HEK293 (cell line): ENCODE measurements around the gene KLHL22.

ENCODE experiments used
- CTCF ChIA-PET: fragments of 350-600 bp; formaldehyde crosslinking; extraction: SDS; loops from one replicate; lab custom pipeline; 2021; ENCODE audit warnings: antibody characterized with exemption; lab: Yijun Ruan, JAX
- POLR2A ChIA-PET: fragments of 300-600 bp; formaldehyde crosslinking; extraction: SDS; loops from one replicate; lab custom pipeline; 2020; ENCODE audit warnings: antibody characterized with exemption, inconsistent platforms; lab: Yijun Ruan, JAX
- H3K27ac ChIP-seq: fragments of 200-500 bp; sonication (Bioruptor generic); 2 replicates; pipeline ENCODE4 v1.5.1; 2014; ENCODE audit warnings: low read depth, low read length, control low read depth, inconsistent platforms; ENCODE audit errors: extremely low read depth
- H3K36me3 ChIP-seq, 2 experiments: fragments of 200-500 bp in 1 of 2; sonication (Bioruptor generic) in 1 of 2; 1 replicate in 1 of 2; 2 replicates in 1 of 2; pipeline ENCODE4 v1.5.1; 2014 to 2017; ENCODE audit warnings: inconsistent platforms in 2 of 2, low read length in 2 of 2; ENCODE audit not compliant: control insufficient read depth in 2 of 2, insufficient read depth in 1 of 2
- H3K4me1 ChIP-seq: fragments of 200-500 bp; sonication (Bioruptor generic); 2 replicates; pipeline ENCODE4 v1.5.1; 2014; ENCODE audit warnings: mild to moderate bottlenecking, low read length, inconsistent platforms; ENCODE audit not compliant: control insufficient read depth, insufficient read depth
- H3K4me3 ChIP-seq: 2 replicates; pipeline ENCODE4 v1.5.1; 2011; ENCODE audit warnings: low read depth, mild to moderate bottlenecking, control low read depth, low read length, moderate library complexity
- H3K9me3 ChIP-seq: fragments of 200-500 bp; sonication (Bioruptor generic); 2 replicates; pipeline ENCODE4 v1.5.1; 2014; ENCODE audit warnings: low read depth, low read length, inconsistent platforms; ENCODE audit not compliant: control insufficient read depth, insufficient read depth
- HOXA7 ChIP-seq: sonication (generic); formaldehyde crosslinking; IDR thresholded peaks from 2 replicates; pipeline ENCODE4 v1.8.1; 2022; ENCODE audit warnings: missing genetic modification reagents, borderline replicate concordance
- OVOL3 ChIP-seq: fragments of 450-650 bp; formaldehyde crosslinking; IDR thresholded peaks from 2 replicates; pipeline ENCODE4 v1.5.1; 2016; ENCODE audit warnings: missing biosample characterization, missing genetic modification characterization
- ZBTB21 ChIP-seq: fragments of 450-650 bp; formaldehyde crosslinking; IDR thresholded peaks from 2 replicates; pipeline ENCODE4 v1.5.1; 2017; ENCODE audit warnings: missing biosample characterization, missing genetic modification characterization
- ZBTB48 ChIP-seq: fragments of 450-650 bp; formaldehyde crosslinking; IDR thresholded peaks from 2 replicates; pipeline ENCODE4 v1.5.1; 2016; ENCODE audit warnings: missing biosample characterization, missing genetic modification characterization
- ZNF146 ChIP-seq: fragments of 450-650 bp; formaldehyde crosslinking; IDR thresholded peaks from 2 replicates; pipeline ENCODE4 v1.5.1; 2016; ENCODE audit warnings: missing biosample characterization, missing genetic modification characterization
- ZNF175 ChIP-seq: fragments of 450-650 bp; formaldehyde crosslinking; IDR thresholded peaks from 2 replicates; pipeline ENCODE4 v1.5.1; 2016; ENCODE audit warnings: missing biosample characterization, missing genetic modification characterization
- ZNF184 ChIP-seq: fragments of 450-650 bp; IDR thresholded peaks from 2 replicates; pipeline ENCODE4 v1.5.1; 2018; ENCODE audit warnings: missing biosample characterization, mild to moderate bottlenecking, missing genetic modification characterization
- ZNF214 ChIP-seq: fragments of 450-650 bp; formaldehyde crosslinking; IDR thresholded peaks from 2 replicates; pipeline ENCODE4 v1.5.1; 2017; ENCODE audit warnings: missing biosample characterization, mild to moderate bottlenecking, missing genetic modification characterization, borderline replicate concordance
- ZNF24 ChIP-seq: fragments of 450-650 bp; formaldehyde crosslinking; IDR thresholded peaks from 2 replicates; pipeline ENCODE4 v1.5.1; 2016; ENCODE audit warnings: missing biosample characterization, missing genetic modification characterization
- ZNF248 ChIP-seq: fragments of 450-650 bp; formaldehyde crosslinking; IDR thresholded peaks from 2 replicates; pipeline ENCODE4 v1.5.1; 2017; ENCODE audit warnings: missing biosample characterization, missing genetic modification characterization
- ZNF416 ChIP-seq: fragments of 450-650 bp; formaldehyde crosslinking; IDR thresholded peaks from 2 replicates; pipeline ENCODE4 v1.5.1; 2016; ENCODE audit warnings: missing biosample characterization, missing genetic modification characterization
- ZNF433 ChIP-seq: fragments of 450-650 bp; formaldehyde crosslinking; IDR thresholded peaks from 2 replicates; pipeline ENCODE4 v1.5.1; 2016; ENCODE audit warnings: missing biosample characterization, missing genetic modification characterization, low read depth
- ZNF549 ChIP-seq: fragments of 450-650 bp; IDR thresholded peaks from 2 replicates; pipeline ENCODE4 v1.5.1; 2018; ENCODE audit warnings: missing biosample characterization, missing genetic modification characterization, mild to moderate bottlenecking, inconsistent platforms, moderate library complexity
- ZNF555 ChIP-seq: fragments of 450-650 bp; formaldehyde crosslinking; conservative IDR thresholded peaks from 2 replicates; pipeline ENCODE4 v1.5.1; 2017; ENCODE audit warnings: missing biosample characterization, mild to moderate bottlenecking, missing genetic modification characterization, inconsistent platforms
- ZNF561 ChIP-seq: fragments of 450-650 bp; IDR thresholded peaks from 2 replicates; pipeline ENCODE4 v1.5.1; 2018; ENCODE audit warnings: missing biosample characterization, missing genetic modification characterization, borderline replicate concordance
- ZNF585B ChIP-seq: fragments of 450-650 bp; formaldehyde crosslinking; IDR thresholded peaks from 2 replicates; pipeline ENCODE4 v1.5.1; 2016; ENCODE audit warnings: missing biosample characterization, missing genetic modification characterization
- ZNF621 ChIP-seq: fragments of 450-650 bp; formaldehyde crosslinking; IDR thresholded peaks from 2 replicates; pipeline ENCODE4 v1.5.1; 2017; ENCODE audit warnings: missing biosample characterization, missing genetic modification characterization
- ZNF629 ChIP-seq: fragments of 450-650 bp; formaldehyde crosslinking; IDR thresholded peaks from 2 replicates; pipeline ENCODE4 v1.5.1; 2017; ENCODE audit warnings: missing biosample characterization, missing genetic modification characterization
- ZNF670 ChIP-seq: fragments of 450-650 bp; formaldehyde crosslinking; IDR thresholded peaks from 2 replicates; pipeline ENCODE4 v1.5.1; 2016; ENCODE audit warnings: missing biosample characterization, missing genetic modification characterization, low read depth
- ZNF830 ChIP-seq: fragments of 450-650 bp; IDR thresholded peaks from 2 replicates; pipeline ENCODE4 v1.5.0; 2018; ENCODE audit warnings: missing biosample characterization, missing genetic modification characterization, low read depth, mild to moderate bottlenecking, moderate library complexity
- ZNF837 ChIP-seq: fragments of 450-650 bp; formaldehyde crosslinking; IDR thresholded peaks from 2 replicates; pipeline ENCODE4 v1.5.1; 2016; ENCODE audit warnings: missing biosample characterization, missing genetic modification characterization
- ZSCAN16 ChIP-seq: fragments of 450-650 bp; formaldehyde crosslinking; IDR thresholded peaks from 2 replicates; pipeline ENCODE4 v1.5.1; 2016; ENCODE audit warnings: missing biosample characterization, missing genetic modification characterization
- TF ChIP-seq, protein P1 (sequence below): fragments of 450-650 bp; formaldehyde crosslinking; IDR thresholded peaks from 2 replicates; pipeline ENCODE4 v1.5.1; 2016; ENCODE audit warnings: missing biosample characterization, missing genetic modification characterization
- TF ChIP-seq, protein P2 (sequence below): fragments of 450-650 bp; formaldehyde crosslinking; IDR thresholded peaks from 2 replicates; pipeline ENCODE4 v1.5.1; 2016; ENCODE audit warnings: missing biosample characterization, missing genetic modification characterization

Gene KLHL22

DNA sequence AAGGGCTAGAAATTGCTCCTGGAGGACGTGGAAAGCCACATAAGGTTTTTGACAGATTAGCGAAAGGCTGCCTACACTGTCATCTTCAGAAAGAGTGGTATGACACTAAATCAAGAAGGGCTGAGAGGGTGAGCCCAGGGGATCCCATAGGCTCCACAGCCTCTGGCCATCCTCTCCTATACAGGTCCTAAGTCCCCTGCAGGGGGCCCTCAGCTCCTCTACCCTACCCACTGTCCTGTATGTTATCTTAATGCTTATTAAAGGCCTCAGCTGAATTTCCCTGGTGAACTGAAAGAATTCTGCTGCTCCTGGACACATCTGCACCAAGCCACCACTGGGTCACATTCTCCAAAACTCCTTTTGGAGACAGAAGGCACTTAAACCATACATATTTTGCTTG is 7.9 kb downstream of the KLHL22 start:
- no peaks in the 10 kb centered on the region for H3K9me3 ChIP-seq
- no peak overlapping the region for H3K27ac ChIP-seq
- H3K4me3 ChIP-seq = no peak overlapping the region
- no peaks in the 10 kb centered on the region for H3K4me1 ChIP-seq
- CTCF ChIA-PET = interaction anchor here (0.7 kb wide), 1 partner anchor 583 kb away, joined by 3 read pairs; no protein-coding TSS in a partner anchor
- peaks cover 6 to 69% of the 10 kb centered on the region in 2 experiments; a peak in 2 of 3 replicates for H3K36me3 ChIP-seq
- POLR2A ChIA-PET = no interaction called here
- TF ChIP-seq OVOL3 (tag by site-specific recombination) (no peak), ZNF146 (tag by site-specific recombination) (no peak), HOXA7 (CRISPR knock-in tag) (no peak), ZNF416 (tag by site-specific recombination) (no peak), ZNF549 (tag by site-specific recombination) (no peak), ZNF837 (tag by site-specific recombination) (no peak), ZNF248 (tag by site-specific recombination) (no peak), ZNF555 (no peak)

- TF ChIP-seq ZBTB21 (tag by site-specific recombination) = no peak
- no peak for TF ChIP-seq ZNF433 (tag by site-specific recombination)
- TF ChIP-seq, protein P1, sequence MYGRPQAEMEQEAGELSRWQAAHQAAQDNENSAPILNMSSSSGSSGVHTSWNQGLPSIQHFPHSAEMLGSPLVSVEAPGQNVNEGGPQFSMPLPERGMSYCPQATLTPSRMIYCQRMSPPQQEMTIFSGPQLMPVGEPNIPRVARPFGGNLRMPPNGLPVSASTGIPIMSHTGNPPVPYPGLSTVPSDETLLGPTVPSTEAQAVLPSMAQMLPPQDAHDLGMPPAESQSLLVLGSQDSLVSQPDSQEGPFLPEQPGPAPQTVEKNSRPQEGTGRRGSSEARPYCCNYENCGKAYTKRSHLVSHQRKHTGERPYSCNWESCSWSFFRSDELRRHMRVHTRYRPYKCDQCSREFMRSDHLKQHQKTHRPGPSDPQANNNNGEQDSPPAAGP (tag by site-specific recombination) = no peak
- TF ChIP-seq ZNF214 = no peak
- no peak for TF ChIP-seq ZSCAN16
- TF ChIP-seq ZNF175 (tag by site-specific recombination) = no peak
- ChIA-PET POLR2A (no interaction called here), CTCF (interaction anchor here (0.6 to 1.3 kb wide), 2 partner anchors 21 to 78 kb away, joined by 3 to 4 read pairs; partner anchors contain the start of gene MED15)
- no peaks in the 10 kb centered on the region for H3K9me3 ChIP-seq
- H3K4me1 ChIP-seq = no peaks in the 10 kb centered on the region
- no peak overlapping the region for H3K4me3 ChIP-seq
- H3K36me3 ChIP-seq = peaks cover 11 to 72% of the 10 kb centered on the region in 2 experiments; a peak in 2 of 3 replicates
- H3K27ac ChIP-seq = no peak overlapping the region
Measured at GRCh38 chr22:20486229-20486628, 9.4 kb downstream of the KLHL22 start.

DNA sequence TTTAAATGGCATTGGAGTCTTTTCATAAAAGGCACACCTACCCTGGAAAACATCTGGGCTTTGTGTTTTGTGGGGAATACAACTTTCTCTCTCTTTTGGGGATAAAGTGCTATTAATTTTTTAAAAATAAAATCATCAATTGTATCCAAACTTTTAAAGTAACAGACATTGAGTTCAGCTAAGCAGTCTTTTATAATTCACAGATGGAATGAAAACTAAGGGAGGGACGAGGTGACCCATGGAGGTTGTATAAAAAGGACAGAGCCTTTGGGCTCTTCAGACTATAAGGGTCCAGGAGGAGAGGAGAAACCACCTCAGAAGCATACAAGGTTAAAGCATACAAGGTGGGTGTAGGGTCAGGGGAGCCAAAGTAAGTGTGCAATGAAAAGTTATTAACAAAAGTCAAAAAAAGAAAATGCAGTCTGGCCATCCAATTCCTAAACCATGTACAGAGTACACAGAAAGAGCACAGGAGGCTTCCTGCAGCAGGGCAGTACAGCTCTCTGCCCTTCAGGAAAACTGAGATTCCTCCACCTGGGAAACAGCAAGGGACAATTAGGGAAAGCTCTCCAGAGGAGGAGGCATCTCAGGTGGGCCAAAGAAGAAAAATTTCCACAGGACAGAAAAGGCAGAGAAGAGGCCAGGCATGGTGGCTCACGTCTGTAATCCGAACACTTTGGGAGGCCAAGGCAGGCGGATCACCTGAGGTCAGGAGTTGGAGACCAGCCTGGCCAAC is 10.5 kb downstream of the KLHL22 start:
- ChIA-PET POLR2A (interaction anchor here (1.2 kb wide), 1 partner anchor 27 kb away, joined by 4 read pairs; no protein-coding TSS in a partner anchor), CTCF (interaction anchor here (0.5 kb wide), 1 partner anchor 80 kb away, joined by 5 read pairs; no protein-coding TSS in a partner anchor)
- Histone ChIP-seq H3K9me3 (no peaks in the 10 kb centered on the region), H3K36me3 (peaks cover 13 to 65% of the 10 kb centered on the region in 2 experiments; a peak in 2 of 3 replicates), H3K4me3 (no peak overlapping the region), H3K27ac (no peak overlapping the region), H3K4me1 (no peaks in the 10 kb centered on the region)
- no peak for TF ChIP-seq ZBTB21 (tag by site-specific recombination)
- TF ChIP-seq ZNF621 (tag by site-specific recombination) = no peak
- TF ChIP-seq ZNF585B (tag by site-specific recombination) = no peak
- no peak for TF ChIP-seq ZNF24 (tag by site-specific recombination)
- no peak for TF ChIP-seq ZNF830
- no peak for TF ChIP-seq ZBTB48 (tag by site-specific recombination)
- TF ChIP-seq ZNF670 = no peak
- TF ChIP-seq, protein P2, sequence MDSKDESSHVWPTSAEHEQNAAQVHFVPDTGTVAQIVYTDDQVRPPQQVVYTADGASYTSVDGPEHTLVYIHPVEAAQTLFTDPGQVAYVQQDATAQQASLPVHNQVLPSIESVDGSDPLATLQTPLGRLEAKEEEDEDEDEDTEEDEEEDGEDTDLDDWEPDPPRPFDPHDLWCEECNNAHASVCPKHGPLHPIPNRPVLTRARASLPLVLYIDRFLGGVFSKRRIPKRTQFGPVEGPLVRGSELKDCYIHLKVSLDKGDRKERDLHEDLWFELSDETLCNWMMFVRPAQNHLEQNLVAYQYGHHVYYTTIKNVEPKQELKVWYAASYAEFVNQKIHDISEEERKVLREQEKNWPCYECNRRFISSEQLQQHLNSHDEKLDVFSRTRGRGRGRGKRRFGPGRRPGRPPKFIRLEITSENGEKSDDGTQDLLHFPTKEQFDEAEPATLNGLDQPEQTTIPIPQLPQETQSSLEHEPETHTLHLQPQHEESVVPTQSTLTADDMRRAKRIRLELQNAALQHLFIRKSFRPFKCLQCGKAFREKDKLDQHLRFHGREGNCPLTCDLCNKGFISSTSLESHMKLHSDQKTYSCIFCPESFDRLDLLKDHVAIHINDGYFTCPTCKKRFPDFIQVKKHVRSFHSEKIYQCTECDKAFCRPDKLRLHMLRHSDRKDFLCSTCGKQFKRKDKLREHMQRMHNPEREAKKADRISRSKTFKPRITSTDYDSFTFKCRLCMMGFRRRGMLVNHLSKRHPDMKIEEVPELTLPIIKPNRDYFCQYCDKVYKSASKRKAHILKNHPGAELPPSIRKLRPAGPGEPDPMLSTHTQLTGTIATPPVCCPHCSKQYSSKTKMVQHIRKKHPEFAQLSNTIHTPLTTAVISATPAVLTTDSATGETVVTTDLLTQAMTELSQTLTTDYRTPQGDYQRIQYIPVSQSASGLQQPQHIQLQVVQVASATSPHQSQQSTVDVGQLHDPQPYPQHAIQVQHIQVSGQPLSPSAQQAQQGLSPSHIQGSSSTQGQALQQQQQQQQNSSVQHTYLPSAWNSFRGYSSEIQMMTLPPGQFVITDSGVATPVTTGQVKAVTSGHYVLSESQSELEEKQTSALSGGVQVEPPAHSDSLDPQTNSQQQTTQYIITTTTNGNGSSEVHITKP (tag by site-specific recombination) = no peak
- TF ChIP-seq ZNF561 (tag by site-specific recombination) = no peak
- TF ChIP-seq ZNF184 (tag by site-specific recombination) = no peak
- TF ChIP-seq ZNF629 (tag by site-specific recombination) = no peak
